Mononuclear cell (primary cell): ENCODE results near the gene PLAGL2. TPM values are rescaled to one million over a fixed set of nuclear protein-coding genes. Genes with fewer than 3 reads are reported as not detected.

Experiments
- total RNA-seq: library from RNA; depleted of rRNA; stranded (reverse); fragments of >200 nt; gene quantifications from one replicate; pipeline ENCODE4 v1.2.3, GENCODE V29; 2012

PLAGL2 gene
- total RNA-seq, 1 donor: 14.1 TPM

Other genes starting within 250 kb of the PLAGL2 start
- under 0.01 TPM for gene XKR7, start 239.6 kb downstream of the PLAGL2 start, total RNA-seq
- gene CCM2L, start 197.3 kb downstream of the PLAGL2 start, total RNA-seq: 0.42 TPM
- gene HCK, start 155.5 kb downstream of the PLAGL2 start, total RNA-seq: 52.4 TPM
- gene TM9SF4, start 98.0 kb downstream of the PLAGL2 start, total RNA-seq: 20.5 TPM
- 7.2 TPM for gene POFUT1, start 137 bp upstream of the PLAGL2 start, total RNA-seq
- gene KIF3B, start 69.9 kb upstream of the PLAGL2 start, total RNA-seq: 7.0 TPM
- 117 TPM for gene ASXL1, start 150.6 kb upstream of the PLAGL2 start, total RNA-seq